HT1080 (cell line): ENCODE measurements around the gene LIG3. TPM values are rescaled to one million over a fixed set of nuclear protein-coding genes. Genes with fewer than 3 reads are reported as not detected.
"Not testable (repeated sequence)": the region's sequence is repeated elsewhere in the genome, so short reads cannot be mapped to it uniquely, and the experiment has no call there.

ENCODE experiments used
- DNase-seq: peaks from one replicate; pipeline ENCODE4 v3.0.0-alpha.2; 2015; ENCODE audit warnings: low read depth
- total RNA-seq: library from RNA; depleted of rRNA; stranded (reverse); fragments of >200 nt; shearing (Covaris generic); gene quantifications from 2 replicates; pipeline ENCODE4 v1.2.3, GENCODE V29; 2014; rRNA removed

Gene LIG3
- total RNA-seq, 1 experiment from 2014 or later = 39.5 TPM

GRCh38 chr17:35038453-35038852 lies 58.1 kb downstream of the LIG3 start:
- no peak for DNase-seq

GRCh38 chr17:35041390-35041789 lies 61.1 kb downstream of the LIG3 start:
- DNase-seq = no peak

DNA sequence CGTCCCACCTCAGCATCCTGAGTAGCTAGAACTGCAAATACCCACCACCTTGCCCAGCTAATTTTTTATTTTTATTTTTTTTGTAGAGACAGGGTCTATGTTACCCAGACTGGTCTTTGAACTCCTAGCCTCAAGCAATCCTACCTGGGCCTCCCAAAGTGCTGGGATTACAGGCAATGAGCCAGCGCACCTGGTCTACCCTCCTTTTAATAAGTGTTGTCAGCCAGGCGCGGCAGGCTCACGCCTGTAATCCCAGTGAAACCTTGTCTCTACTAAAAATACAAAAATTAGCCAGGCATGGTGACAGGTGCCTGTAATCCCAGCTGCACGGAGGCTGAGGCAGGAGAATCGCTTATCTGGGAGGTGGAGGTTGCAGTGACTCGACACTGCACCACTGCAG lies 63.9 kb downstream of the LIG3 start:
- DNase-seq = no peak

DNA sequence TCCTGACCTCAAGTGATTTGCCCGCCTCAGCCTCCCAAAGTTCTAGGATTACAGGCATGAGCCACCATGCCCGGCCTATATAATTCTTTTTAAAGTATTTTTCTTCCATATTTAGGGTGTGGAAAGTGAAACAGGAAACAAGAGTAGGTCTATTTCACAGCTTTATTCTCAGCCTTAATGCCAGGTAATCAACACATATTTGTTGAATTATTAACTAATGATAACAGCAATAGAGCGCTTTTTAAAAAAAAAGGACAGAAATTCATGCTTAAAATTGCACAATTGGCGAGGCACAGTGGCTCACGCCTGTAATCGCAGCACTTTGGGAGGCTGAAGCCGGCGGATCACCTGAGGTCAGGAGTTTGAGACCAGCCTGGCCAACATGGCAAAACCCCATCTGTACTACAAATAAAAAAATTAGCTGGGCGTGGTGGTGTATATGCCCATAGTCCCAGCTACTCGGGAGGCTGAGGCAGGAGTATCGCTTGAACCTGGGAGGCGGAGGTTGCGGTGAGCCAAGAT lies 65.2 kb downstream of the LIG3 start:
- DNase-seq = not testable (repeated sequence)

- no peak for DNase-seq
Measured at GRCh38 chr17:35046245-35046644, 65.9 kb downstream of the LIG3 start.

- peak; percentile 86 for DNase-seq
Measured at GRCh38 chr17:35046740-35047283, 66.5 kb downstream of the LIG3 start.

GRCh38 chr17:35048685-35049379 lies 68.5 kb downstream of the LIG3 start:
- DNase-seq = no peak

DNA sequence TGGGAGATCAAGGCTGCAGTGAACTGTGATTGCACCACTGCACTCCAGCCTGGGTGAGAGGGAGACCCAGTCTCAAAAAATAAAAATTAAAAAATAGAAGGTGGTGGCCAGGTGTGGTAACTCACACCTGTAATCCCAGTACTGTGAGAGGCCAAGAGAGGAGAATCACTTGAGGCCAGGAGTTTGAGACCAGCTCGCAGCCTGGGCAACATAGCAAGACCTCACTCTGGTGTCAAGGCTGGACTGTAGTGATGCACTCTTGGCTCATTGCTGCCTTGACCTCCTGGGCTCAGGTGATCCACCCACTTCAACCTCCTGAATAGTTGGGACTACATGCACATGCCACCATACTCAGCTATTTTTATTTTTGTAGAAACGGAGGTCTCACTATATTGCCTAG lies 69.9 kb downstream of the LIG3 start:
- DNase-seq = no peak

- no peak for DNase-seq
Measured at GRCh38 chr17:35051183-35051578, 70.9 kb downstream of the LIG3 start.

DNA sequence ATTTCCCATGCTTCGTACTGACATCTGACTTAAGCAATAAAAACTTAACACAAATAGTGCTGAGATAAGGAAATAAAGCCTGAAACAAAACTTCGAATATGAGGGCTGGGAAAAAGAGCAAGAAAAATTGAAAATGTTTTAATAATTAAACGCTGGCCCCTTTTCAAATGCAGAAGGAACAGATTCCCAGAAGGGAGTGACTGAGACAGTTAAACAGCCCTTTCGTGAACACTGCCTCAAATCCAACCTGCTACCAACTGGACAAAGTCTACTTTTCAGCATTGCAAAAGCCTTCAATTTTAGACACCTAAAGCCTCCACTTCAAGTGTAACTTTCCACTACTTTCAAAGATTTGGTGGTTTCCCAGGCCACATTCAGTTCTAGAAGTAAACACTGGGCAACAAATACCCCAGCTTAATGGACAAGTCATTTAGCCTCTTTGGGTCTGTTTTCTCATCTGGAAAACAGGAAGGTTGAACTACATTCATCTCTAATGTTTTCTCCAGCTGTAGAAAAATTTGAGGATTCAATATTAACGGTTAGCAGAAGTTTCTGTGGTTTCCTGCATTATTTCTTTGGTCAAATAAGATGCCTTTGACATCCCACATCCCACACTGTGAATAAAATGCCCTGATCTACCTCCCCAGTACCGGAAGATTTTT lies 71.4 kb downstream of the LIG3 start:
- DNase-seq = no peak

DNA sequence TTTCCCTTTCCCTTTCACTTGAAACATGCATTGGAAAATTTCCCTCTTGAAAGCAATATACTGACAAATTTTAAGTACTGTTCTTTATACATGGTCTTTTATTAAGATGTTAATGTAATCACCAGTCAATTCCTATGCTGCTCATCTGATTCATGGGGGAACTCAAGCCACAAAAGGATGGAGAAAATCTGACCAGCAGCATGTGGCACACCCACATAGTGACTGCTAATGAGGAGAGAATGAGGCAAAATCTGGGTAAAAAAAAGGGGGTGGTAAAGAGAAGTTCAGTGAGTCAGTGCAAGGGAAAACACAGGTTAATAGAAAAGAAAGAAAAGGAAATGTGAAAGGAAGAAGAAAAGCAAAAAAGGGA lies 71.9 kb downstream of the LIG3 start:
- peak; percentile 47 for DNase-seq

GRCh38 chr17:35052780-35053179 lies 72.5 kb downstream of the LIG3 start:
- DNase-seq = no peak

GRCh38 chr17:35053204-35053603 lies 72.9 kb downstream of the LIG3 start:
- DNase-seq = no peak

GRCh38 chr17:35056013-35056412 lies 75.7 kb downstream of the LIG3 start:
- DNase-seq = no peak

GRCh38 chr17:35057332-35057915 lies 77.1 kb downstream of the LIG3 start:
- no peak for DNase-seq

Other genes starting within 250 kb of the LIG3 start
- gene CCT6B, start 19.1 kb upstream of the LIG3 start, total RNA-seq = 0.10 and 0.74 TPM in 2 replicates
- gene ZNF830, start 19.0 kb upstream of the LIG3 start, total RNA-seq = 11.6 and 12.1 TPM in 2 replicates
- gene RFFL, start 83.2 kb downstream of the LIG3 start, total RNA-seq = 20.7 and 23.7 TPM in 2 replicates
- 8.6 and 10.1 TPM in 2 replicates for gene RAD51D, start 139.3 kb downstream of the LIG3 start, total RNA-seq
- gene FNDC8, start 141.1 kb downstream of the LIG3 start, total RNA-seq = not detected in 2 replicates
- gene NLE1, start 161.8 kb downstream of the LIG3 start, total RNA-seq = 42.9 and 47.2 TPM in 2 replicates
- not detected in 2 replicates for gene UNC45B, start 167.3 kb downstream of the LIG3 start, total RNA-seq
- gene SLC35G3, start 213.9 kb downstream of the LIG3 start, total RNA-seq = not detected in 2 replicates